Fibroblast of the aortic adventitia (primary cell): ENCODE results near the gene CDON. TPM values are rescaled to one million over a fixed set of nuclear protein-coding genes. Genes with fewer than 3 reads are reported as not detected.
A peak's percentile ranks its signal among the peaks of the same experiment; 100 is the strongest.

Experiments used
- DNase-seq: peaks from one replicate; pipeline ENCODE4 v3.0.0-alpha.2; 2010; ENCODE audit warnings: low read depth
- H3K4me3 ChIP-seq: 2 replicates; pipeline ENCODE4 v1.5.1; 2011; ENCODE audit warnings: low read depth, mild to moderate bottlenecking, control low read depth, low read length, moderate library complexity
- CTCF ChIP-seq: IDR thresholded peaks from 2 replicates; pipeline ENCODE4 v1.5.1; 2011; ENCODE audit warnings: mild to moderate bottlenecking, low read length, control low read depth, inconsistent platforms; ENCODE audit not compliant: insufficient read depth
- total RNA-seq: library from RNA; depleted of rRNA; stranded (reverse); fragments of >200 nt; gene quantifications from 2 replicates; pipeline ENCODE4 v1.2.3, GENCODE V29; 2012; ENCODE audit warnings: low replicate concordance

The CDON gene
- total RNA-seq, 1 donor = 54.4 TPM

- no peak for TF ChIP-seq CTCF
- no peak for DNase-seq
- no peak overlapping the region for H3K4me3 ChIP-seq
These were observed 106.8 kb downstream of the CDON start for GRCh38 chr11:125955856-125956255.

GRCh38 chr11:125954945-125955640 lies 107.6 kb downstream of the CDON start:
- H3K4me3 ChIP-seq = no peak overlapping the region
- DNase-seq = no peak
- TF ChIP-seq CTCF = no peak

GRCh38 chr11:125954123-125954944 lies 108.3 kb downstream of the CDON start:
- no peak overlapping the region for H3K4me3 ChIP-seq
- DNase-seq = no peak
- TF ChIP-seq CTCF = no peak

GRCh38 chr11:125953401-125953935 lies 109.2 kb downstream of the CDON start:
- H3K4me3 ChIP-seq = no peak overlapping the region
- TF ChIP-seq CTCF = no peak
- no peak for DNase-seq

GRCh38 chr11:125952973-125953372 lies 109.7 kb downstream of the CDON start:
- TF ChIP-seq CTCF = no peak
- H3K4me3 ChIP-seq = no peak overlapping the region
- peak; percentile 67 for DNase-seq

- no peak for DNase-seq
- no peak for TF ChIP-seq CTCF
- H3K4me3 ChIP-seq = no peak overlapping the region
These were observed 110.1 kb downstream of the CDON start for GRCh38 chr11:125952559-125952958.
